ENCODE data around the gene RASEF.

The RASEF gene

GRCh38 chr9:82981552-82981951, 81.4 kb downstream of the RASEF start:
- Histone ChIP-seq H3K4me3 (ENCODE audit: insufficient read depth, low read length, poor library complexity, severe bottlenecking) (no peak overlapping the region), H3K9me2 (replicated peaks; ENCODE audit: insufficient read depth, low read length) (no peaks in the 10 kb centered on the region), H4K20me1 (ENCODE audit: low read depth, low read length) (no peaks in the 10 kb centered on the region), H3K36me3 (ENCODE audit: low read length) (no peaks in the 10 kb centered on the region), H3K4me2 (ENCODE audit: low read depth, low read length, poor library complexity, severe bottlenecking) (no peak overlapping the region), H3K27me3 (ENCODE audit: low read length) (no peaks in the 10 kb centered on the region), H3K79me2 (ENCODE audit: insufficient read depth, low read length) (no peaks in the 10 kb centered on the region), H3F3A (ENCODE audit: insufficient read depth) (no peaks in the 10 kb centered on the region), H3K9me3 (ENCODE audit: insufficient read depth, low read length) (no peaks in the 10 kb centered on the region), H3K27ac (ENCODE audit: low read depth, low read length) (no peak overlapping the region), H3K9ac (ENCODE audit: low read length) (no peak overlapping the region), H2AFZ (ENCODE audit: low read depth, low read length, severe bottlenecking) (no peak overlapping the region)
- TF ChIP-seq EZH2phosphoT487 (conservative IDR thresholded peaks at IDR 0.05; ENCODE audit: low read length): no peak

DNA sequence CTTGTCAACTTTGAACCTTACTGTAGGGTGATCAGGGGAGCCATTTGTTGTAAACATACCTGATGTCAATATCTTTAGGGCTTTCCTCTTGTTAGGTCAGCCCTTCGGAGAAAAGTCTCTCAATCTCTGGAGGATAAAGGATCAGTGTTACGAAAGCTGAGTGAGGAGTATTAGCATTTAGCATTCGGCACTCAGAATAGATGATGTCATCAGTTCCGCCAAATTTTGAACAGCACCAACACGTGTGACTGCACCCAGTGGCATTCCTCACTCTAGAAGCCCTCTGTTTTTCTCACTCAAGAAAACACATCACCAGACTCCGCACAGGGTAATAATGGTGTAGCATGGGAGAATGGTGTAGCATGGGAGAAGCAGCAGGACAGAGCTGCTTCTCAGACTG, 87.8 kb downstream of the RASEF start:
- Histone ChIP-seq H3K9ac (ENCODE audit: low read length) (no peak overlapping the region), H3K79me2 (ENCODE audit: insufficient read depth, low read length) (no peaks in the 10 kb centered on the region), H3F3A (ENCODE audit: insufficient read depth) (no peaks in the 10 kb centered on the region), H3K4me3 (ENCODE audit: insufficient read depth, low read length, poor library complexity, severe bottlenecking) (no peak overlapping the region), H3K27ac (ENCODE audit: low read depth, low read length) (no peak overlapping the region), H3K9me3 (ENCODE audit: insufficient read depth, low read length) (no peaks in the 10 kb centered on the region), H3K27me3 (ENCODE audit: low read length) (no peaks in the 10 kb centered on the region), H3K36me3 (ENCODE audit: low read length) (no peaks in the 10 kb centered on the region), H2AFZ (ENCODE audit: low read depth, low read length, severe bottlenecking) (no peak overlapping the region), H3K9me2 (replicated peaks; ENCODE audit: insufficient read depth, low read length) (no peaks in the 10 kb centered on the region), H3K4me2 (ENCODE audit: low read depth, low read length, poor library complexity, severe bottlenecking) (no peak overlapping the region), H4K20me1 (ENCODE audit: low read depth, low read length) (no peaks in the 10 kb centered on the region)
- TF ChIP-seq, protein P1, sequence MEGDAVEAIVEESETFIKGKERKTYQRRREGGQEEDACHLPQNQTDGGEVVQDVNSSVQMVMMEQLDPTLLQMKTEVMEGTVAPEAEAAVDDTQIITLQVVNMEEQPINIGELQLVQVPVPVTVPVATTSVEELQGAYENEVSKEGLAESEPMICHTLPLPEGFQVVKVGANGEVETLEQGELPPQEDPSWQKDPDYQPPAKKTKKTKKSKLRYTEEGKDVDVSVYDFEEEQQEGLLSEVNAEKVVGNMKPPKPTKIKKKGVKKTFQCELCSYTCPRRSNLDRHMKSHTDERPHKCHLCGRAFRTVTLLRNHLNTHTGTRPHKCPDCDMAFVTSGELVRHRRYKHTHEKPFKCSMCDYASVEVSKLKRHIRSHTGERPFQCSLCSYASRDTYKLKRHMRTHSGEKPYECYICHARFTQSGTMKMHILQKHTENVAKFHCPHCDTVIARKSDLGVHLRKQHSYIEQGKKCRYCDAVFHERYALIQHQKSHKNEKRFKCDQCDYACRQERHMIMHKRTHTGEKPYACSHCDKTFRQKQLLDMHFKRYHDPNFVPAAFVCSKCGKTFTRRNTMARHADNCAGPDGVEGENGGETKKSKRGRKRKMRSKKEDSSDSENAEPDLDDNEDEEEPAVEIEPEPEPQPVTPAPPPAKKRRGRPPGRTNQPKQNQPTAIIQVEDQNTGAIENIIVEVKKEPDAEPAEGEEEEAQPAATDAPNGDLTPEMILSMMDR (IDR thresholded peaks at IDR 0.05; ENCODE audit: insufficient read depth, low read length, poor library complexity, severe bottlenecking): no peak
- TF ChIP-seq EZH2phosphoT487 (conservative IDR thresholded peaks at IDR 0.05; ENCODE audit: low read length): no peak

DNA sequence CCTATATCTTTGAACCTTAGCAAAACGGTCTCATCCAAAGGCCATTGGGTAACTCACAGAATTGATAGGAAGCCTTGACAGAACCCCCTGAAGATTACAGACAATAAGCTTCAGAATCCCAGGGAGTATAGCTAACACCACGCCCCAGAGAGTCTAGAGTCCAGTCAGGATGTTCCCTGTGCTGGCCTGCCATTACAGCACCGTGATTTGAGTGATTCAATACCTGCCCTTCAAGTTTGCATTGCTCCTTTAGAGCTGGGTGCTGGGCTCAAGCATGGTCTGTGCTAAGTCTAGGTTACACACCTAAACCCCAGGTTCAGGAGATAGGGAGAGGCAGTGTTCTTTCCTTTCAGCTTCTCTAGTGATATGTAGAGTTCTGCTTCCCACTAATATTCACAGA, 90.5 kb downstream of the RASEF start:
- TF ChIP-seq, protein P1 (IDR thresholded peaks at IDR 0.05; ENCODE audit: insufficient read depth, low read length, poor library complexity, severe bottlenecking): no peak
- TF ChIP-seq EZH2phosphoT487 (conservative IDR thresholded peaks at IDR 0.05; ENCODE audit: low read length): no peak
- Histone ChIP-seq H3K9ac (ENCODE audit: low read length) (no peak overlapping the region), H3K9me2 (replicated peaks; ENCODE audit: insufficient read depth, low read length) (no peaks in the 10 kb centered on the region), H3K9me3 (ENCODE audit: insufficient read depth, low read length) (no peaks in the 10 kb centered on the region), H3K27ac (ENCODE audit: low read depth, low read length) (no peak overlapping the region), H3K36me3 (ENCODE audit: low read length) (no peaks in the 10 kb centered on the region), H3K79me2 (ENCODE audit: insufficient read depth, low read length) (no peaks in the 10 kb centered on the region), H4K20me1 (ENCODE audit: low read depth, low read length) (no peaks in the 10 kb centered on the region), H3K27me3 (ENCODE audit: low read length) (no peaks in the 10 kb centered on the region), H3F3A (ENCODE audit: insufficient read depth) (no peaks in the 10 kb centered on the region), H3K4me3 (ENCODE audit: insufficient read depth, low read length, poor library complexity, severe bottlenecking) (no peak overlapping the region), H2AFZ (ENCODE audit: low read depth, low read length, severe bottlenecking) (no peak overlapping the region), H3K4me2 (ENCODE audit: low read depth, low read length, poor library complexity, severe bottlenecking) (no peak overlapping the region)

DNA sequence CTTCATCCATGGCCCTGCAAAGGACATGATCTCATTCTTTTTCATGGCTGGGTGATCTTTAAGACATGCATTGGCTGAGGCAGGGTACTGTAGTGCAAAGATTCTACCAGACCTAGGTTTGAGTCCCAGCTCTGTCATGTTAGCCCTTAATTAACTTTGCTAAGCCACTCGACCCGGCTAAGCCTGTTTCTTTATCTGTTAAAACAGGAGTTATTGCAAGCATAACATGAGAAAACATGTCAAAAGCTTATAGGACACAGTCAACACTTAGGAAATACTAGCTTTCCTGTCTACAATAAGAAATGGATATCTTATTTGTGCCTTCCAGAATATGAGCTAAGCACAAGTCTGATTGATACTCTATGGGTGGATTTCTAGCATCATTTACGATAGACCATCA, 92.6 kb downstream of the RASEF start:
- Histone ChIP-seq H3K9ac (ENCODE audit: low read length) (no peak overlapping the region), H3K9me3 (ENCODE audit: insufficient read depth, low read length) (no peaks in the 10 kb centered on the region), H3K4me2 (ENCODE audit: low read depth, low read length, poor library complexity, severe bottlenecking) (no peak overlapping the region), H3K36me3 (ENCODE audit: low read length) (no peaks in the 10 kb centered on the region), H3K4me3 (ENCODE audit: insufficient read depth, low read length, poor library complexity, severe bottlenecking) (no peak overlapping the region), H3F3A (ENCODE audit: insufficient read depth) (no peaks in the 10 kb centered on the region), H4K20me1 (ENCODE audit: low read depth, low read length) (no peaks in the 10 kb centered on the region), H3K79me2 (ENCODE audit: insufficient read depth, low read length) (no peaks in the 10 kb centered on the region), H2AFZ (ENCODE audit: low read depth, low read length, severe bottlenecking) (no peak overlapping the region), H3K9me2 (replicated peaks; ENCODE audit: insufficient read depth, low read length) (no peaks in the 10 kb centered on the region), H3K27me3 (ENCODE audit: low read length) (no peaks in the 10 kb centered on the region), H3K27ac (ENCODE audit: low read depth, low read length) (no peak overlapping the region)
- TF ChIP-seq, protein P1 (IDR thresholded peaks at IDR 0.05; ENCODE audit: insufficient read depth, low read length, poor library complexity, severe bottlenecking): no peak
- no peak for TF ChIP-seq EZH2phosphoT487 (conservative IDR thresholded peaks at IDR 0.05; ENCODE audit: low read length)

All from SU-DHL-6 (cell line).